Gastroesophageal sphincter (tissue), 3 donors: ENCODE results near the gene TRIM2.

Source experiments
- CTCF ChIP-seq, 4 experiments: fragments of 200-600 bp in 2 of 4; fragments of 450-650 bp in 2 of 4; sonication (generic) in 1 of 4; IDR thresholded peaks; one replicate each; pipeline ENCODE4 v1.5.1; 2017 to 2019; ENCODE audit warnings: antibody characterized with exemption in 4 of 4, mild to moderate bottlenecking in 2 of 4, moderate library complexity in 2 of 4
- POLR2A ChIP-seq, 2 donors: fragments of 450-650 bp; IDR thresholded peaks; one replicate each; pipeline ENCODE4 v1.6.1; 2017; ENCODE audit warnings: antibody characterized with exemption in 2 of 2, mild to moderate bottlenecking in 2 of 2, moderate library complexity in 1 of 2

- TF ChIP-seq CTCF (IDR thresholded peaks at IDR 0.05) (no peak), POLR2A (IDR thresholded peaks at IDR 0.05) (no peak)
Measured at GRCh38 chr4:153244969-153245368, 40.7 kb downstream of the TRIM2 start.
